Colon (tissue), 2 donors: ENCODE data around the gene MAP6.

Source experiments
- FAIRE-seq: peaks from 2 replicates; lab custom pipeline; 2012; peaks lifted over from hg19 to GRCh38; lab: Jason Lieb, UNC
- donor health status: control.
- donor health status: control.

The MAP6 gene

GRCh38 chr11:75565916-75566762 lies 102.7 kb downstream of the MAP6 start:
- FAIRE-seq, result no peak

DNA sequence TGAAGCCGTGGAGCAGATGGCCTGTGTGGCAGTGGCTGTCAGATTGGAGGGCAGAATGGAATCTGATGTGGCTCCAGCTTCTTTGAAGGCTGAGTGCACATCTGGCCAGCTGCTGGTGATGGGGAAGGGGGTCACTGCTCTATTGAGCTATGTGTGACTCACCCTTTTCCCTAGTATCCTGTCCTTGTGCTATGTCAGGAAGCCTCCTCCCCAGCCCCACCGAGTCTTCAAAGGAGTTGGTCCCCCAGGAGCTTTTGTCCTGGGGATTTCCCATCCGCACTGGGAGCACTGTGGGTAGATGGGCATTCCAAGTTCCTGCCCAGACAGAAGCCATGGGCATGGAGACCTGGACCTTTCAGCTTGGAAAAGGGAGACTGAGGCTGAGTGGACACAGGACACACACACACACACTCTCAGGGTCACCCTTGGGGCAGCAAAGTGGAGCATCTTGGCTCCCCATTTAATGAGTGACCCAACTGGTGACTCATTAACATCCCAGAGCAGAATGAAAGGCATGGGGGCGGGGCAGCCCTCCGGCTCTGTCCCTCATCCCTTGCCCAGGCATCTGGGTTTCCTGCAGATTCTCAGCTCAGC lies 103.5 kb downstream of the MAP6 start:
- FAIRE-seq, result no peak

- FAIRE-seq, result no peak
Observed at GRCh38 chr11:75563978-75564552, 104.8 kb downstream of the MAP6 start.

DNA sequence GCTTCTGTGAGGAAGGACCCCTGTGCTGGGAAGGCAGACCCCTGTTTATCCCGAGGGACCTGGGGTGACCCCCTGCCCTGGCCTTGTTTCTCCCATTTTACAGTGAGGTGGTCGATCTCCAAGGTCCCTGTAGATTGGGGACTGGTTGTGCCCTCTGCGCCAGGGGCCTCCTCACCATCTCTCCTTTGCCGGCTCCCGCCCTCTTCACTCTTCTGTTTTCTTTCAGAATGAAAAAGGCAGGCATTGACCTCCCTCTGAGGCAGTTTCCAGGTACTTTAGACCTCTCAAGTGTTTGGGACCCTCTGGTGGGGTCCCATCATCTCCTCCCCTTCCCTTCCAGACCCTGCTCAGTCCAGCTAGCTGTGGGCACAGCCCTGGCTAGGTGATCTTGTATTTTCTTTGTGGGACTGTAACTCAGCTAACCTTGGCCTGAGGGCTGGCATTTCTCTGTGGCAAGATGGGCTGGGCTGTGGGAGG lies 105.3 kb downstream of the MAP6 start:
- no peak for FAIRE-seq

GRCh38 chr11:75562836-75563484 lies 105.9 kb downstream of the MAP6 start:
- FAIRE-seq, result no peak

- no peak for FAIRE-seq
Observed at GRCh38 chr11:75562048-75562835, 106.6 kb downstream of the MAP6 start, which contains the start of gene SERPINH1. TSS of gene SERPINH1 (plus strand) at chr11:75562253. CDS start at chr11:75566350, 4,097 bp downstream.

DNA sequence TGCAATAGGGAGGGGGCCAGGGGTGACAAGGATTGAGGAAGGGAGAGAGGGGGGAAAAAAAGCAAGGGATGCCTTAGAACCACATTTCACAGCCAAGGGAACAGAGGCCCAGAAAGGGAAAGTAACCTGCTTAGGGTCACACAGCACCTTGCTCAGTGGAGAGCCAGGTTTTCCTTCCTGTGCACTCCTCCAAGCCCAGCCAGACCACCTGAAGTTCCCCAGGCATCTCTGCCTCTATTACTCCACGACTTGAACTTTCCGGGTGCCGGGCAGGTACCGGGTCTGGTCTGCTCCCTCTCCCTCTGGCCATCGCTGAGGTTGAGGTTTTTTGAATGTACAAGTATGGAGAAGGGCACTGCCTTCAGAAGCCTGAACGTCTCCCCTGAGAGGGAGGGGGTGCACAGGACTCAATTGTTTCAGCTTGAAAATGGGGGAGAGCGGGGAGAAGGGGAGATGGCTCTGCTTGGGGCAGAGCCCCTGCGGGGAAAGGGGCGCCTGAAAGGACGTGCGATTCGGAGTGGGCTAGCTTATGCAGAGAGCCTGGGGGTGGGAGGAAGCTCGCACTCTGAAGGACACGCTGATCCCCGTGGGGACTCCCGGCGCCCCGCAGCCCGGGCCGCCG lies 107.3 kb downstream of the MAP6 start:
- FAIRE-seq, result no peak

GRCh38 chr11:75560644-75561043 lies 108.2 kb downstream of the MAP6 start:
- no peak for FAIRE-seq

DNA sequence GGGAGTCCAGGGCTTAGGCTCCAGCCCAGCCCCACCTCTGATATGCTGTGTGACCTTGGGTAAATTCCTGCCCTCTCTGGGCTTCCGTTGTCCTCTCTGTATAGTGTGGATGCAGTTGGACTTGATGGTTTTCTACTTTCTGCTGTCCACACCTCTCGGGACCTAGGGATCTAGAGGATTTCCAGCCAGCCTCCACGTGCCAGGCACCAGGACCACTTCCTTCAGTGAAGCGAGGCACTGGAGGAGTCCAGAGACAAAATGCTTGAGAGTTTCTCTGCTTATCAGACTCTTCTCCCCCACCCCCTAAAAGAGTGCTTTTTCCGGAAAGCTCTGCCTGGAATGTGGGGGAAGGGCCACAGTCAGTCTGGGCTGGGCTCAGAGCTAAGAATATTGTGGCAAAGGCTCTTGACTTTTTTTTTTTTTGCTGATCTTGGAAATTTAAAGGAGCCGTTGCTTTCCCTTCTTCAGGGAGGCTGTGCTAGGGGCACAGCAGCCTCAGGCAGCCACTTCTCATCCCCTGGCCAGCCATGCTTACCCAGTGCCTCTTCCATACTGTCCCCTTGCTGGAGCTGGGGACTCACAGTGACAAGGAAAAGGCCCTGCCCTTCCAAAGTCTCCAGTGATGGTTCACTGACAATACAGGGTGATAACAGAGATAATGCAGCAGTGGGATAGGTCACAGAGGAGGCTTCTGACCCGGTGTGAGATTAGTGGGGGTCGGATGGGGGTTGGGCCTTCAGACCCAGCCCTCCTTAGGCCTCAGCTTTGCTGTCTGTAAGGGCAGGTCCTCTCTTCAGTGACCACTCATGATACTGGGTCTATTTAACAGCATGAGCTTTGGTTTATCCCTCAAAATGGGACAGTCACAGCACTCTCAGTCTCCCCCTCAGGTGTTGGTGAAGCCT lies 109.6 kb downstream of the MAP6 start:
- FAIRE-seq, result no peak

- FAIRE-seq, result no peak
Observed at GRCh38 chr11:75557666-75558494, 111.0 kb downstream of the MAP6 start.

DNA sequence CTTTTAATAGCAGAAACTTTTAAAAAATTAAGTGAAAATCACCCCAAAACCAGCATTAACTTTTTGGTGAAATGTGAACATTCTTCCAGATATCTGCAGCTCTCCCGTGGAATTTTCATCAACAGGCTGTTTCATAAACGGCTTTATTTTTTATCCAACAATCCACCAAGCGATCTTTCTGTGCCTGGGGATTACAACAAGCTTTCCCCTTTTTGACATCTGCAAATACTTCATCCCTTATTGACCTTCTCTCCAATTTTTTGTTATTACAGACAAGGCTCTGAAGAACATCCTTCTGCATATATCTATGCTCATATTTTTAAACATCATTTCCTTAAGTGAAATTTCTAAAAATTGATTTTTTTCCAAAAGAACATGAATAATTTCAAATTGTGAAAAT lies 112.6 kb downstream of the MAP6 start:
- no peak for FAIRE-seq

GRCh38 chr11:75555079-75555811 lies 113.6 kb downstream of the MAP6 start:
- FAIRE-seq, result no peak

- FAIRE-seq, result no peak
Observed at GRCh38 chr11:75554258-75555022, 114.4 kb downstream of the MAP6 start.

- no peak for FAIRE-seq
Observed at GRCh38 chr11:75553889-75554257, 115.0 kb downstream of the MAP6 start.

- no peak for FAIRE-seq
Observed at GRCh38 chr11:75553182-75553581, 115.7 kb downstream of the MAP6 start.

GRCh38 chr11:75549370-75549958 lies 119.4 kb downstream of the MAP6 start:
- no peak for FAIRE-seq

GRCh38 chr11:75548595-75549272 lies 120.1 kb downstream of the MAP6 start:
- no peak for FAIRE-seq
